GM12891 (cell line): ENCODE results near the gene STX16.

Experiments
- DNase-seq: peaks from one replicate; pipeline ENCODE4 v3.0.0; 2011; ENCODE audit warnings: low spot score; ENCODE audit not compliant: insufficient read length
- FAIRE-seq: peaks from 2 replicates; lab custom pipeline; 2011; peaks lifted over from hg19 to GRCh38; lab: Jason Lieb, UNC
- PAX5 ChIP-seq: IDR thresholded peaks from 2 replicates; pipeline ENCODE4 v1.6.1; 2011; ENCODE audit warnings: low read length, moderate library complexity, mild to moderate bottlenecking; ENCODE audit not compliant: insufficient read depth, severe bottlenecking
- POLR2A ChIP-seq: IDR thresholded peaks from 2 replicates; pipeline ENCODE4 v1.6.1; 2011; ENCODE audit warnings: low read depth, low read length, control low read depth
- POLR2AphosphoS5 ChIP-seq: IDR thresholded peaks from 2 replicates; pipeline ENCODE4 v1.6.1; 2011; ENCODE audit warnings: low read depth, low read length, control low read depth
- POU2F2 ChIP-seq: IDR thresholded peaks from 2 replicates; pipeline ENCODE4 v1.6.1; 2011; ENCODE audit warnings: low read depth, mild to moderate bottlenecking, control low read depth, low read length, moderate library complexity
- SPI1 ChIP-seq: IDR thresholded peaks from 2 replicates; pipeline ENCODE4 v1.6.1; 2011; ENCODE audit warnings: low read depth, low read length, control low read depth
- TAF1 ChIP-seq: IDR thresholded peaks from 2 replicates; pipeline ENCODE4 v1.6.1; 2011; ENCODE audit warnings: low read depth, low read length, control low read depth

STX16 gene

DNA sequence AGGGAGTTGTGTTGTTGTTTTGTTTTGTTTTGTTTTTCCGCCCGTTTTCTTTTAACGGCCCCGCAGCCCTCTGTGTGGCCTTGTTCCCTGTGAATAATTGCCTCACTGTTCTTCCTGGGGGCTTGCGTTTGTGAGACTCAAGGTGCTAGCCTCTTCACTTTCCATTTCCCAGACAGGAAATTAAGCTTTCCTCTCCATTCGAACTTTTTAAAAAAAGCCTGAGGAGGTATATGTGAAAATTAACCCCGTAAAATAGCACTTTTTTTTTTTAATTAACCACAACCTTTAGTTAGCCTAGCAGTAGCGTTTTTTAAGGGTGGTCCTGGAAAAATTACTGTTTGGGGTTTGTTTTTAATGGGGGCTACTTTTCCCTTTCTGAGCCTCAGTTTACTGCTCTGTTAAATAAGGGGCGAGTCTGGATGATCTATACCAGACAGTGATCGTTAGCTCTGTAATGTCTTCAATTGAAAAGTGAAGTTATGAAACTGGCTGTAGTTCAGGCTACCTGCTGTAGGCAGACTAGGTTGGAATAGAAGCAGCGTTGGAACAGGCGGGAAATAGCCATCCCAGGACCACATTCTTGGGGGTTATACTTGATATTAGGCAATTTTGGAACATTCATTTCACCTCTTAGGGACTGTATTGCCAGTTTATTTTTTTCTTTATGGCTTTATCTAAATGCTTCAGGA, 1.7 kb downstream of the STX16 start:
- no peak for TF ChIP-seq POLR2A
- TF ChIP-seq POU2F2, result no peak
- TF ChIP-seq PAX5, result no peak
- TF ChIP-seq TAF1, result no peak
- TF ChIP-seq SPI1, result no peak
- TF ChIP-seq POLR2AphosphoS5, result no peak
- FAIRE-seq, result no peak

DNA sequence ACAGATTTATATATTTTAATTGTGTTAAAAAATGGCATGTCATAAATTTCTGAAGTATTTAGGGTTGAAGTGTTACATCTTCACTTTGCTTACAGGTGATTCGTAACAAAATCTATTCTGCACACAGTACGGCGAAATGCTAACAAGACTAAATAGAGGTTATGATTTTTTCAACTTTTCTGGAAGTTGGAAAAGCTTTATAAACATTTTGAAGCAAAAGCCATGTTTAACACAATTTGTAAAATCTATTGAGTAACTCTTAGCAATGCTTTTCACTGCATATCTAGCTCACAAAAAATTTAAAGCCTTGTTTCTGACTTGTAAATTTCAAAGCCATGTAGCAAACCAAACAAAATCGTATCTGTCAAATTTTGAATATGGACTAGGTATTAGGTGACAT, 3.3 kb downstream of the STX16 start:
- TF ChIP-seq SPI1, result no peak
- TF ChIP-seq PAX5, result no peak
- no peak for TF ChIP-seq TAF1
- TF ChIP-seq POU2F2, result no peak
- TF ChIP-seq POLR2AphosphoS5, result no peak
- TF ChIP-seq POLR2A, result no peak
- no peak for DNase-seq
- no peak for FAIRE-seq

More for the DNA sequence above, 1.7 kb downstream of the STX16 start:
- DNase-seq, result no peak

DNA sequence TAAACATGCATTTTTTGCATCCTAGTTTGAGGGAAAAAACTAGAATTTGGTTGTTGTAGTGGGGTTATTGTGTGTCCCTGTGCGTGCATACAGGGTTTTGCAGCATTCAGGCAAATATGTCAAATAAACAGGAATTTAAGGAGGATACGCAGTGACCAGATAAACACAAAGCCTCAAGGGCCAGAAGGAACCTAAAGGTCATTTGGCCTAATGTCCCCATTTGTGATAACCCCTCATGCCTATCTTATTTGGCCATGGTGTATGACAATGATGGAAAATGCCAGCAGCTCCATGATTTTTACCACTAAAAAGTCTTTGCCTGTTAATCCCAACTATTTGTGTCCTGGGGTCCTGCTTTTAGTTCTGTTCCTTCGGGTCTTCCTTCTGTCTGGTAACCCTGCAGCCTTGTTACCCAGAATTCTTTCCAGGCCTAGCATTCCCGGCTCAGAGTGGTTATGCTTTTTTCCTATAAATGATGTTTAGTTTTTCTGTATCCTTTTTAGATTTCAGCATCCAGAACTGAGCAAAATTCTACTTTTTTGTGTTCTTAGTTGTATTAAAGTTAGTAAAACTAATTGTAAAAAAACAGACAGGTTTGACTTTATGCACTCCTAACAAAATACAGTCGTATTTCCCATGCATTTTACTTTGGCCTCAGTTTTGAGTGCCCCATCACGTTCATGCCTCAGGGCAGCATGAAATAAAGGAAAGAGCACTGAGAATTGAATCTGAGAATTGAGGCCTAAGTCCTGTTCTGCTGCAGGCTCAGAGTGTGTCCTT, 4.4 kb downstream of the STX16 start:
- no peak for TF ChIP-seq SPI1
- no peak for TF ChIP-seq PAX5
- no peak for TF ChIP-seq POLR2A
- FAIRE-seq (no peak), DNase-seq (no peak)

DNA sequence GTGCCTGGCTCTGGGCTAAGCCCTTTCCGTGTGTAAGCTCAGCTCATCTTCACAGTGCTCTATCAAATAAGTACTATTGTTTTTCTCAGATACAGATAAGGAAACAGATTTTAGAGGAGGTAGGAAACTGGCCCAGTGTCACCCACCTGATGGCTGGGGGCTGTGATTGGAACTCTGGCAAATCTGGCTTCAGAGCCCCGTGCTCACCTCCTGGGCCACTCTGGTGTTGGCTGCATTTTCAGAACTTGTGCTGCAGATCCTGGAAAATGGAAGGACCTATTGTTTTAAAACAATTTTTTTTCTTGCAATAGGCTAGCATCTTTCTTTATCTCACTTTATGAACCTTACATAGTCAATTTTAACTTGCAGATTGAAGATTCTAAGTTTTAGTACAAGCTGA, 5.7 kb downstream of the STX16 start:
- no peak for TF ChIP-seq PAX5
- no peak for TF ChIP-seq TAF1
- TF ChIP-seq POU2F2, result no peak
- TF ChIP-seq POLR2A, result no peak
- FAIRE-seq (no peak), DNase-seq (no peak)

DNA sequence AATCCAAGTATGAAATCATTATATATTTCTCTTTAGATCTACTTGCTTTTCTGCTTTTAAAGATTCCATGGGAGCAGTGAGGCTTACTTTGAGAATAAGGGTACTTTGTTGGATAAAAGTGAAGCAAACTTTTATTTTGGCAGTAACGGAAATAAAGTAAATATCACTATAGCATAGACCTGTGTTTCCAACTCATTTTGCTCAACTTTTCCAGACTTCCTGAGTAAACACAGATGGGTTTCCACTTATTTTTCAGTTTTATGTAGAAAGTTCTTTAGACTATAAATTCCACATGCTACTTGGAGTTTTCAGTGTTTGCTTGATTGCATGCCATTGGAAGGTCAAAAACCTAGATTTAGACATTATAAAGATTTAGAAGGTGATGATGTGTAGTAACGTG, 6.2 kb downstream of the STX16 start:
- TF ChIP-seq TAF1 (no peak), POU2F2 (no peak), POLR2A (no peak), POLR2AphosphoS5 (no peak), SPI1 (no peak), PAX5 (no peak)
- no peak for FAIRE-seq
- DNase-seq, result no peak

DNA sequence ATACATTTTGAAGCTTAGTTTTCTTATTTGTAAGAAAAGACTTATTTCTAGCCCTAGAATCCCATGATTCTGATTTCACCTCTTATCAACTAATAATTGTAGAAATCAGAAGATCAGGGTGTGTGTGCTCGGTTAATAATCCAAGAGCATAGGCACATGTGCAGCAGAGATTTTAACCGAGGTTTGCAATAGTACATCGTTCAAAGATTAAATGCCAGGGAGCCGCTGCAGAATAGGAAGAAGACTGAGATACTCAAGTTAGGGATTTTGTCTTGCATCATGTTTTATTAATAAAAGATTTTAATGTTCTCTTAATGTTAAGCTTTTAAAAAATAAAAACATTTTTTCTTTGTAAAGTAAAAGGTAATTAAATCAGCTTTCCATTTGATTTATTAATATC, 6.9 kb downstream of the STX16 start:
- TF ChIP-seq TAF1, result no peak
- no peak for TF ChIP-seq PAX5
- TF ChIP-seq POLR2AphosphoS5, result no peak
- DNase-seq, result no peak
- no peak for FAIRE-seq

DNA sequence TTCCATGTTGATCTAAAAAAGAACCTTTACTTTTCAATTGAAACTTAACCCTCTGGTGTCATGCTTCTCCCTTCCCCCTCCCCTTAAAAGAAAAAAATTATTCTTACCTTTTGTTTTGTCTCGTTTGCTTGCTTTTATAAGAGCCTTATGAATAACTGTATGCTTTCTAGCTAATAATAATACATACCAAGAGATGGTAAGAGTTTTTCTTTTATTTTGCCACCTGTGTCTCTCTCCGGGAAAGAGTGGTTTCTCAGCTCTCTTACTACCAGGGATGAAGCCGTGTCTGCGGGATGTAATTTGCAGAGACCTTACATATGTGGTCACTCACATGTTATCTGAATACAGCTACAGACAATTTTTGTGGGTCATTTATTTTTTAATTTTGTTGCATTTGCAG, 7.7 kb downstream of the STX16 start:
- DNase-seq (no peak), FAIRE-seq (no peak)
- TF ChIP-seq POU2F2 (no peak), SPI1 (no peak)

DNA sequence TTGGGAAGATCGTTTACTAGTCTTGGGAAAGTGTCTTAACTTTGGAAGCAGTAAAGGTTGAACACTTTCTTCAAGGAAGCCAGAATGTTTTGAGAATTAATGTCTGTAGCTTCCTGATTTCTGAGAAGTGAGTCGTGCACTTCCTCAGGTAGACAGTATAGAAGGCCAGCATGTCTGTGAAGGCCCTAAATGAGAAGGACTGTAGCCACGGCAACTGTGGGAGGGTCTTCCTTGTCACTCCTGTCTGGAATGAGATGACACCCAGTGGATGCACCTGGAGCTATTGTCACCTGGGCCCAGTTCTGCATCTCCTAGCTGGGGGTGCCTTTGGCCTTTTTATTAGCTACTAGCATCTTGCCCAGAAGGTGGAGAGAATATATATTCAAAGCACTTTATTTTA, 8.8 kb downstream of the STX16 start:
- no peak for TF ChIP-seq PAX5
- TF ChIP-seq SPI1, result no peak
- no peak for TF ChIP-seq POU2F2
- TF ChIP-seq TAF1, result no peak
- TF ChIP-seq POLR2AphosphoS5, result no peak
- no peak for TF ChIP-seq POLR2A
- FAIRE-seq (no peak), DNase-seq (no peak)

DNA sequence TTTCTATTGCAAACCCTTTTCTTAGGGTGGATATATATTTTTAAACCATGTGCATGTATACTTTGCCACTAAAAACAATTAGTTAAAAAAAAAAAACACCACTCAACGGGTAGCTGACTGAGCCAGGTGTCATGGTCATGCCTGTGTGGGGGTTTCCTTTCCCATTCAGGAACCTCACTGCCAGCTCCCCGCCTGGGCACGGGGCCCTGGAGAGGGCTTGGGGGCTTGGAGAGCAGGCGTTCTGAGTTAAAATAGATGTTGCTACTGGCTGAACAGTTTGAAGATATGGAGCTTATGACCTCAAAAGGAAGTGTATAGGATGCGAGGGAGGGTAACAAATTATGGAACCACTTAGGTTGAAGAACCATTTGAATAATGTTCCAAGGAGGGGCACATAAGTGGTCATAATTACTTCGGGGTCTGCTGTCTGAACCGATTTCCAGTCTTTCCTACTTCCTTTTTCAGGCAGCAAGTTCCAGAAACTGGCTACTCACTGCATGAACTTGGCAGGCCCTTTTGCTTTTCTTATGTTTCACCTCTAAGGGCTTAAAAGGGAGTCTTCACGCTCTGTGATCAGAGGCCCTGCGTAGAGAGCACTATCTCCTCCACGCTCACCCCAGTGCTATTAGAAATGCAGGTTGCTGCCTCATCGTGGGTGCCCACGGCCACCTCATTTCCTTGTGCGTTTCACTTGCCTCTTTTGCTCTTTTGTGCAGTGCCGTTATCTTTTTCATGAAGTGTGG, 9.9 kb downstream of the STX16 start:
- TF ChIP-seq PAX5 (no peak), TAF1 (no peak), POLR2AphosphoS5 (no peak), POU2F2 (no peak), POLR2A (no peak), SPI1 (no peak)
- FAIRE-seq (no peak), DNase-seq (no peak)
